Femur (tissue), 1 donor: ENCODE data around the gene NEUROD1.

Experiments
- DNase-seq: peaks from one replicate; pipeline ENCODE4 v3.0.0-alpha.2; 2017

NEUROD1 gene

DNA sequence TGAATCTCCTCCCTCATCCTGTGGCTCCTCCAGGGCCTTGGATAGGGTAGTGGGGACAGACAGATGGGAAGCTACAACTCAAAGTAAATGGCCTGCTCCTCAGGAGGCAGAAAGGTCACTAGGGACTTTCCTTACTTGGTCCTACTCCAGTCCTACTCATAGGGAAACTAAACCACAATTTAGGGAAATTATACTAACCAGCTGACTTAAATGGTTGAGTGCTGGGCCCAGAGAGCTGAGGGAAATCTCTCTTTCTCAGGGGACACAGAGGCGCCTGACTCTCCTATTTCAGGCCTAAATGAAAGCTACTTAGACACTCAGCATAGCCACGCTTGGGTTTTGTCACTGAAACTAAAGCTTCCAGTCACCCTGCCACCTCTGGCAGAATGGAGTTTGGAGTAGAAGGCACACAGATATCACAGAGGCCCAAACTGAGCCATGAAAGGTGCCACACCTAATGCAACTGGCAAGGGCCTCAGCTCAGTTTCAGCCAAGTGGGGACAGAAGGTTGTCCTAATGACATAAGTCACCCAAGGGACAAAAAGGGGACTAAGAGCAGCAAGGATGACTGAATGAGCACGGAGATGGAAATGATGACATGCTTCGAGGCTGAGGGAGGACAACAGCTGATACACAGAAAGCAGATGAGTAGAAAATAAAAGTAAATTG is 47.5 kb downstream of the NEUROD1 start:
- no peak for DNase-seq

DNA sequence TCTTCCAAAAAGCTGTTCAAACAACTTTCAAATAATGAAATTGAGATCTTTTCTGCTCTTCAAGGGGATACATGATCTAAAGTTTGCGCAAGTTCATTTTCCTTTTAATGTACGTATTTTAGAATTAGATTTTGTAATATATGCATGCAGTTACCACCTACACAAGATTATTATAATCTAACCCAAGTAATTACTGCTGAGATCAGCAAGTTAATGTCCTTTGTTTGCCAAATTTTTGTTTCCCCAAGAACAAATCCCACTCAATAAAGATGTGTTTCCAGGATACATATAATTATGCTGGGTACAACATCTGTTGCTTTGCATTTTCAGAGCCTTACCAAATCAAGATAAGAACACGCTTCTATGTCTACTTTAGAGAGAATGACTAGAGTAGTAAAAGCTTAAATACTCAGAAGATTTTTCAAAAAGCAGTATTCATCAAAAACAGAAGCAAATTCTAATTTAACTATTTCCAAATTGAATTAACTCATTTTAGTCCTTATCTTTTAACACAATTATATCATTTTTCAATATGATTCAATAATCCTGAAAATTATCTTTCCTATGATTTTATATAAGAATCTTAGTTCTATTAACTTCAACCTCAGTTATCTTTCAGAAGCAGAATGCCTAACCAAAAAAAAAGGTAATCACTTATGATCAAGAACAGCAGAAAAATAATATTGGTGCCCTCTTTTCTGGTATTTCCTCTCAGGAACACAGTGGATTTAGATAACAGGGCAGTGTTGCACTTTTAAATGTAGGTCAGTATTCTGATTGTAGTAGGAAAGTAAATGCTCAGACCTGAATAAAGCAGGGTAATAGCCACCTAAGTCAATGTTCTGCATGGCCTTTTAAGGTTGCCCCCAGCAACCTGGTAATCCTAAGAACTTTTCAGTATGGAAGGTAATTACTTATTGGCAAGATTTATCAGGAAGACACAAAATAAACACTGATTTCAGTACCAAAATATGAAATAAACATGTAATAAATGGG is 51.4 kb downstream of the NEUROD1 start:
- no peak for DNase-seq

DNA sequence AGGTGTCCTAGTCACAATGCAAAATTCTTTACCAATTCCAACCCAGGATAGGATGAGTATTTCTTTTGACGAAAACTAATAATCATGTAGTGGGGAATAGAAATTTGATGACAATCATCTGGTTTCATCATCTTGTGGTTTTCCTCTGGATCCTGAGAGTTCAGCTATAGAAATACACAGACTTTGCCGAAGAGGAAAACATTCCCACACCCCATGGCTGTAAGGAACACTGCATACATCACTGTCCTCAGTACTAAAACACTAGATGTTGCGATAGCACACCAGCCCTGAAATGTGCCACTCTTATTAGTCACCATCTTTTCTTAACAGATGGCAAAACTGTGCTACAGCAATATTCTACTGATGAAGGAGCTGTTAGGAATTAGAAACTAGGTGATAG is 52.8 kb downstream of the NEUROD1 start:
- no peak for DNase-seq

DNA sequence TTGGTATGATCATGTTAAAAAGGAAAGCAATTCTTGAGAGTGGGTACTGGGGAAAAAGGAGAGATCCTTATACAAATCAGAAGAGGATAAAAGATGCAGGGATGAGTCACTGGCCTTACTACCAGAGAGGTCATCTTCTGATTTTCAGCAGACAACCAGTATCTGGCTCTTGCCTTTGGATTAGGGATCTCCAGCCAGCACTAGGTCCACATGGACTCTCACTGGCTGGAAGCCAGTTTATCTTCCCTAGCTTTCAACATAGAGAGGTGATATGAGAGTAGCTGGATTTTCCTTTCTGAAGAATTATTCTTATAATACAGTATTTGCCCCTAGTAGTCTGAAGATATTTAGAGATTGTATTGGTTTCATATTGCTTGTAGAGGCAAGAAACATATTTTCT is 53.6 kb downstream of the NEUROD1 start:
- DNase-seq = no peak
